Tibial artery (tissue), 4 donors: ENCODE data around the gene FAM193A.
"Not testable (repeated sequence)": the region's sequence is repeated elsewhere in the genome, so short reads cannot be mapped to it uniquely, and the experiment has no call there.

Experiments used
- DNase-seq, 2 donors: peaks; one replicate each; pipeline ENCODE4 v3.0.0-alpha.2; 2019
- H3K27ac ChIP-seq, 2 donors: fragments of 200-600 bp; sonication (generic) in 1 of 2; 1 replicate in 1 of 2; 2 replicates in 1 of 2; pipeline ENCODE4 v1.5.1; 2018 to 2019; ENCODE audit warnings: mild to moderate bottlenecking in 1 of 2
- H3K27me3 ChIP-seq, 2 donors: fragments of 200-600 bp; sonication (generic) in 1 of 2; one replicate each; pipeline versions ENCODE4 v1.5.1 to v1.6.0; 2016 to 2019
- H3K36me3 ChIP-seq, 3 donors: fragments of 200-600 bp; sonication (generic) in 2 of 3; one replicate each; pipeline ENCODE4 v1.5.1; 2016 to 2019; ENCODE audit warnings: mild to moderate bottlenecking in 2 of 3
- H3K4me1 ChIP-seq, 4 donors: fragments of 200-600 bp; sonication (generic) in 2 of 4; 1 replicate in 3 of 4; 2 replicates in 1 of 4; pipeline ENCODE4 v1.5.1; 2016 to 2019
- H3K4me3 ChIP-seq, 2 donors: fragments of 200-600 bp; sonication (generic) in 1 of 2; 1 replicate in 1 of 2; 2 replicates in 1 of 2; pipeline ENCODE4 v1.5.1; 2018 to 2019; ENCODE audit warnings: mild to moderate bottlenecking in 2 of 2
- H3K9me3 ChIP-seq, 3 donors: fragments of 200-600 bp; sonication (generic) in 1 of 3; one replicate each; pipeline ENCODE4 v1.5.1; 2016 to 2019
- intact Hi-C: fragments of 100-400 bp; cut with DNase I; formaldehyde crosslinking; loops from one replicate; pipeline ENCODE4 v1.15.0; 2023; ENCODE audit warnings: low total_unique reads
- TF ChIP-seq, protein P1 (sequence below), 2 experiments: fragments of 200-600 bp in 1 of 2; fragments of 450-650 bp in 1 of 2; IDR thresholded peaks; one replicate each; pipeline ENCODE4 v1.5.1; 2017 to 2019; ENCODE audit warnings: antibody characterized with exemption in 2 of 2, mild to moderate bottlenecking in 1 of 2, moderate library complexity in 1 of 2

The FAM193A gene

DNA sequence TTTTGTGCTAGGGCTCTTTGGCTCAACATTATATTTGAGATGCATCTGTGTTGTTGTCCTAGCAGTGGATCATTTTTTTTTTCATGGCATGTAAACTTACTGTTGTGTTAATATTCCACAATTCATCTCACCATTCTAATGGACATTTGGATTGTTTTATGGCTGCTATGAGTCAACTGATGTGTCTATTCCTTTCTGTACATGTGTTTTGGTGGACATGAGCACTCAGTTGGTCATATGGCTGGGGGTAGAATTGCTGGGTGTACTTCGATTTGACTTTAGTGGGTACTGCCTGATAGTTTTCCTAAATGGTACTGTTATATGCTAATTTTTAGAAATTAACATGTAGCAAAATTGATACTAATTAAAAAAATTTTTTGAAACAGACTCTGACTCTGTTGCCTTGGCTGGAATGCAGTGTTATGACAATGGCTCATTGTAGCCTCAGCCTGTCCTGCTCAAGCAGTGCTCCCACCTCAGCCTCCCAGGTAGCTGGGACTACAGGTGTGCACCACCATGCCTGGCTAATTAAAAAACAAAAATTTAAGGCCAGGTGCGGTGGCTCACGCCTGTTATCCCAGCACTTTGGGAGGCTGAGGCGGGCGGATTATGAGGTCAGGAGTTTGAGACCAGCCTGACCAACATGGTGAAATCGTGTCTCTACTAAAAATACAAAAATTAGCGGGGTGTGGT lies 9.0 kb downstream of the FAM193A start:
- Histone ChIP-seq H3K27me3 (no peaks in the 10 kb centered on the region), H3K4me3 (no peak overlapping the region), H3K9me3 (no peaks in the 10 kb centered on the region), H3K36me3 (peaks cover 0 to 4% (median 0%) of the 10 kb centered on the region in 3 donors), H3K4me1 (peaks cover 0 to 12% (median 2%) of the 10 kb centered on the region in 4 donors), H3K27ac (no peak overlapping the region)
- TF ChIP-seq, protein P1, sequence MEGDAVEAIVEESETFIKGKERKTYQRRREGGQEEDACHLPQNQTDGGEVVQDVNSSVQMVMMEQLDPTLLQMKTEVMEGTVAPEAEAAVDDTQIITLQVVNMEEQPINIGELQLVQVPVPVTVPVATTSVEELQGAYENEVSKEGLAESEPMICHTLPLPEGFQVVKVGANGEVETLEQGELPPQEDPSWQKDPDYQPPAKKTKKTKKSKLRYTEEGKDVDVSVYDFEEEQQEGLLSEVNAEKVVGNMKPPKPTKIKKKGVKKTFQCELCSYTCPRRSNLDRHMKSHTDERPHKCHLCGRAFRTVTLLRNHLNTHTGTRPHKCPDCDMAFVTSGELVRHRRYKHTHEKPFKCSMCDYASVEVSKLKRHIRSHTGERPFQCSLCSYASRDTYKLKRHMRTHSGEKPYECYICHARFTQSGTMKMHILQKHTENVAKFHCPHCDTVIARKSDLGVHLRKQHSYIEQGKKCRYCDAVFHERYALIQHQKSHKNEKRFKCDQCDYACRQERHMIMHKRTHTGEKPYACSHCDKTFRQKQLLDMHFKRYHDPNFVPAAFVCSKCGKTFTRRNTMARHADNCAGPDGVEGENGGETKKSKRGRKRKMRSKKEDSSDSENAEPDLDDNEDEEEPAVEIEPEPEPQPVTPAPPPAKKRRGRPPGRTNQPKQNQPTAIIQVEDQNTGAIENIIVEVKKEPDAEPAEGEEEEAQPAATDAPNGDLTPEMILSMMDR (IDR thresholded peaks at IDR 0.05): no peak
- no peak for DNase-seq
- intact Hi-C loops: no loop called here

- no peak for DNase-seq
- no peaks in the 10 kb centered on the region for H3K9me3 ChIP-seq
- TF ChIP-seq, protein P1 (IDR thresholded peaks at IDR 0.05): no peak
- peaks cover 0 to 12% (median 2%) of the 10 kb centered on the region in 4 donors for H3K4me1 ChIP-seq
- no peak overlapping the region for H3K4me3 ChIP-seq
- intact Hi-C loops: no loop called here
- H3K27me3 ChIP-seq: no peaks in the 10 kb centered on the region
- no peak overlapping the region for H3K27ac ChIP-seq
- peaks cover 0 to 4% (median 0%) of the 10 kb centered on the region in 3 donors for H3K36me3 ChIP-seq
Observed at GRCh38 chr4:2546286-2546823, 9.9 kb downstream of the FAM193A start.

DNA sequence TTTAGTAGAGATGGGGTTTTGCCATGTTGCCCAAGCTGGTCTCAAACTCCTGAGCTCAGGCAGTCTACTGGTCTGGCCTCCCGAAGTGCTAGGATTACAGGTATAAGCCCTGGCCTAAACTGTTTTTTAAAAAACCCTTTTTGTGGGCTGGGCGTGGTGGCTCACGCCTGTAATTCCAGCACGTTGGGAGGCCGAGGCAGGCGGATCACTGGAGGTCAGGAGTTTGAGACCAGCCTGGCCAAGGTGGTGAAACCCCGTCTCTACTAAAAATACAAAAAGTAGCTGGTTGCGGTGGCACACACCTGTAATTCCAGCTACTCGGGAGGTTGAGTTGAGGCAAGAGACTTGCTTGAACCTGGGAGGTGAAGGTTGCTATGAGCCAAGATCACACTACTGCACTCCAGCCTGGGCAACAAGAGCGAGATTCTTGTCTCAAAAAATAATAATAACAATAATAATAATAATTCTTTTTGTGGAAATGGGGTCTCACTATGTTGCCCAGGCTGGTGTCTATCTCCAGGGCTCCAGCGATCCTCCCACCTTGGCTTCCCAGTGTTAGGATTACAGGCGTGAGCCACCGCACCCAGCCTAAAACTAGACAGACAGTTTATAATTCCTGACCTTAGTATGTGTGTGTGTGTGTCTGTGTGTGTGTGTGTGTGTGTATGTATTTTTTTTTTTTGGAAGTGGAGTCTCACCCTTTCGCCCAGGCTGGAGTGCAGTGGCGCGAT lies 10.7 kb downstream of the FAM193A start:
- DNase-seq: peak in 1 of 2 donors; percentile 23

DNA sequence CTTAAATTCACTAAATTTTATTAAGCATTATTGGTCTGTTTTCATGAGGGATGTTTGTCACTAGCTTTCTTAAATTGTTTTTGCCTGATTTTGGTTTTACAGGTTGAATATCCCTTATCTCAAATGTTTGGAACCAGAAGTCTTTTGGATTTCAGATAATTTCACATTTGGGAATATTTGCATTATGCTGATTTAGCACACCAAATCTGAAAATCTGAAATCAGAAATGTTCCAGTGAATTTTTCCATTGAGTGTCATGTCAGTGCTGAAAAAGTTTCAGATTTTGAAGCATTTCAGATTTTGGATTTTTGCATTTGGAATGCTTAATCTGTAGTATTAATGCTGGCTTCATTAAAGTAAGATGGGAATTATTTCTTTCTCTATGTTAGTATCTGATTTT lies 14.7 kb downstream of the FAM193A start:
- Histone ChIP-seq H3K27ac (no peak overlapping the region), H3K4me1 (peaks cover 0 to 12% (median 2%) of the 10 kb centered on the region in 4 donors), H3K4me3 (no peak overlapping the region), H3K27me3 (no peaks in the 10 kb centered on the region), H3K9me3 (no peaks in the 10 kb centered on the region), H3K36me3 (no peaks in the 10 kb centered on the region)
- intact Hi-C loops: no loop called here
- DNase-seq: no peak
- TF ChIP-seq, protein P1 (IDR thresholded peaks at IDR 0.05): no peak

More for the DNA sequence above, 10.7 kb downstream of the FAM193A start:
- H3K27me3 ChIP-seq, H3K4me3 ChIP-seq, H3K9me3 ChIP-seq, H3K36me3 ChIP-seq, H3K27ac ChIP-seq, intact Hi-C loops: not testable (repeated sequence)
- peaks cover 0 to 12% (median 2%) of the 10 kb centered on the region in 4 donors for H3K4me1 ChIP-seq

GRCh38 chr4:2552806-2553205 lies 16.4 kb downstream of the FAM193A start:
- no peak for DNase-seq
- TF ChIP-seq, protein P1 (IDR thresholded peaks at IDR 0.05): no peak
- Histone ChIP-seq H3K4me1 (peaks cover 0 to 12% (median 2%) of the 10 kb centered on the region in 4 donors), H3K4me3 (no peak overlapping the region), H3K27me3 (no peaks in the 10 kb centered on the region), H3K27ac (no peak overlapping the region), H3K9me3 (no peaks in the 10 kb centered on the region), H3K36me3 (no peaks in the 10 kb centered on the region)
- intact Hi-C loops: no loop called here

DNA sequence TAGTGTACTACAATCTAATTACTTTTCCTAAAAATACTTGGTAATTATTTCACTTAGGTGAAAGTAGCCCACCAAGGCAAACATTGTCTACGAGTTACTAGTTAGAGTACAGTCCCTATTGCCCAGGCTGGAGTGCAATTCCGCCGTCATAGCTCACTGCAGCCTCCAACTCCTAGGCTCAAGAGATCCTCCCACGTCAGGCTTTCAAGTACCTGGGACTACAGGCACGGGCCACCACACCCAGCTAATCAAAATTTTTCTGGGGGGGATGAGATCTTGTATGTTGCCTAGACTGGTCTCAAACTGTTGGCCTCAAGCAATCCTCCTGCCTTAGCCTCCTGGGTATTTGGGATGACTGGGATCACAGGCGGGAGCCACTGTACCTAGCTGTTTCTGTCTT lies 21.9 kb downstream of the FAM193A start:
- no peak for DNase-seq
- H3K27ac ChIP-seq: no peak overlapping the region
- peaks cover 0 to 12% (median 0%) of the 10 kb centered on the region in 4 donors for H3K4me1 ChIP-seq
- peaks cover 0 to 4% (median 0%) of the 10 kb centered on the region in 3 donors for H3K36me3 ChIP-seq
- H3K9me3 ChIP-seq: no peaks in the 10 kb centered on the region
- H3K4me3 ChIP-seq: no peak overlapping the region
- intact Hi-C loops: no loop called here
- TF ChIP-seq, protein P1 (IDR thresholded peaks at IDR 0.05): no peak
- no peaks in the 10 kb centered on the region for H3K27me3 ChIP-seq
